Effector CD4-positive, alpha-beta T cell (primary cell): ENCODE measurements around the gene SMC1A.
"Not testable (repeated sequence)": the region's sequence is repeated elsewhere in the genome, so short reads cannot be mapped to it uniquely, and the experiment has no call there.

Source experiments
- DNase-seq: peaks from one replicate; pipeline ENCODE4 v3.0.0-alpha.2; 2020

The SMC1A gene

DNA sequence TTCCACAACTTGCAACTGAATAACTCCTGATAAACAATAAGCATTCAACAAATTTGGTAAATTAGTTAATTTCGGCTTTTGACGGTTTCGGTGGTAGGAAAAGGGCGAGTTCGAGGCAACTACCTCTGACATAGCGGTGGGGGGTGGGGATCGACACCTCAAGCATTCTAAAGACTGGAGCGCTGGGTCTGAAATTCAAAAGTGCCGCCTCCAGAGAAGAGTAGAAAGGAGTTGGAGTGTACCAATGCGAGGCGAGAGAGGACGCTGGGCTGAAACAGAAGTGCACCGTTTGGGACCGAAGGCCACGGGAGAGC lies 725 bp downstream of the SMC1A start:
- DNase-seq: no peak

DNA sequence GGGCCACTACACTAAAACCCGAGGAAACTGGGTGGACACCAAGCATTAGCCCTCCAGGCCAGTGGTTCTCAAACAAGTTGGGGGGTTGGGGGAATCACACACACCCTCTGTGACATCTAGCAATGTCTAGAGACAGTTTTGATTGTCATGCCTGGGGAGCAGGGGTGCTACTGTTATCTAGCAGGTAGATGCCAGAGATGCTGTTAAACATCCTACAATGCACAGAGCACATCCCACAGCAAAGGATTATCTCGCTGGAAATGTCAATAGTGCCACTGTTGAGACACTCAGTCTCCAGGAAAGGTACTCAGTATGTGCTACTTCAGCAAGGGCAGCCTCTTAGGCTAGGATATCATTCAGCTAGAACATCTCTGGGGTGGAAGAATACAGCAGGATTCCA lies 1.3 kb downstream of the SMC1A start:
- no peak for DNase-seq

GRCh38 chrX:53420351-53420750 lies 2.1 kb downstream of the SMC1A start:
- DNase-seq: not testable (repeated sequence)

DNA sequence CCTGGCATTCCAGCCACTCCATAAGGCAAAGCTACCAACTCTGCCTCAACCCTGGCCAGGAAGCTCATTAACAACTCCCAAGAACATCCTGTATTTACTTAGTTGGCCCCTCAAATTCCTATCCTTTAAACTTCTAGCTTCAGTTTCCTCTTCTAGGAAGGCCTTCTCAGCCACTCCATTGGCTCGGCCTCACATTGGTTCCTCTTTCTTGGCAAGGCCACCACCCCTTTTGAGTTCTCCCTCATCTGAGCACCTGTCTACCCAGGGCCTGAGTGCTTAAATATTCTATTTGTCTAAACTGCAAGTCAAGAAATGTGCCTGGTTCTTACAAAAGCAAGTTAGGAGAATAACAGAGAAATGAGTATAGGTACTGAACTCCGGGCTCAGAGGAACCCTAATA lies 10.0 kb downstream of the SMC1A start:
- DNase-seq: no peak

DNA sequence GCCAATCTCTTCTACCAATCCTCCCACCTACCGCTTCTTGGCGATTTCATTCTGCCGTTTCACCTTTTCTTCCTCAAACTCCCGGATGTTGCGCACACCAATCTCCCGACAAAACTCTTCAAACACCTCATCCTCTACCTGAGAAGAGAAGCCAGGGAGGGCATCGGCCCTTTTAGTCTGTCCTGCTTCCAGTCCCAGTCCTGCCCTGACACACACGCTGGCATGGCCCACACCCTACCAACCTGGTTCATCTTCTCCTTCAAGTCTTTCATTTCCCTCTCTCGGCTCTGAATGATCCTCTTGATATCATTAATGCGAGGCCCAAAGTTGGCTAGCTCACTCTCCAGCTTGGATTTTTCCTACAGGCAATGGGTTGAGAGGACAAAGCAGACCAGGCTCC lies 18.9 kb downstream of the SMC1A start:
- DNase-seq: no peak

GRCh38 chrX:53398216-53398615 lies 24.2 kb downstream of the SMC1A start:
- DNase-seq: no peak

- no peak for DNase-seq
These were observed 26.7 kb downstream of the SMC1A start for GRCh38 chrX:53395605-53396298.

DNA sequence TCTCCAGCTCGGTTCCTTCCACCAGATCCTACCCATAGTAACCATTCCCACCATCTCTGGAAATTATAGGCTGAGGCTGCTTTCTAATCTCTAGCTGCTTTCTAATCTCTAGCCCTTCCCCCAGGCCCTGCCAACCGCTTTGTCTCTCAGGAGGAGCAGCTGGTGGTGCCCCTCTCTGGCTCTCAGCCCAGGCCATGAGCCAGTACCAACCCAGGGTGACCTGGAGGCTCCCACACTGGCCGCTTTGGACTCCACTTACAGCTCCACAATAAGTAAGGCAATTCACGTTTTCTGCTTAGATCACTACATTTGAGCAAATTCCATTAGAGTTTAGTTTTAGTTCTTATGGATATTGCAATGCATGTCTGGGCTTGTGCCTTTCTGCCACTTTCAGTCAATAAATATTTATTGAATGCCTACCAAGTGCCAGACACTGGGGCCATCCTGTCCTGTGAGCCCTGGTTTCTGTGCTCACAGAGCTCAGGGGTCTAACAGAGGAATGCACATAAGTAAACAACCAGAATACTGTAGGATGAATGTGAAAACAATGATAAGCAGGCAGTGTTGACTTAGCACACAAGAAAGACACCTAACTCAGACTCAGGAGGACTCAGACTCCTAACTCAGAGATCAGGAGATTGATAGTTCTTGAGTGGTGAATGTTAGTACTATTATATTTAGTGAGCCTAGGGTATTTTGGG lies 38.9 kb downstream of the SMC1A start:
- DNase-seq: no peak

GRCh38 chrX:53379747-53380146 lies 42.7 kb downstream of the SMC1A start:
- DNase-seq: no peak

GRCh38 chrX:53379008-53379710 lies 43.3 kb downstream of the SMC1A start:
- no peak for DNase-seq

DNA sequence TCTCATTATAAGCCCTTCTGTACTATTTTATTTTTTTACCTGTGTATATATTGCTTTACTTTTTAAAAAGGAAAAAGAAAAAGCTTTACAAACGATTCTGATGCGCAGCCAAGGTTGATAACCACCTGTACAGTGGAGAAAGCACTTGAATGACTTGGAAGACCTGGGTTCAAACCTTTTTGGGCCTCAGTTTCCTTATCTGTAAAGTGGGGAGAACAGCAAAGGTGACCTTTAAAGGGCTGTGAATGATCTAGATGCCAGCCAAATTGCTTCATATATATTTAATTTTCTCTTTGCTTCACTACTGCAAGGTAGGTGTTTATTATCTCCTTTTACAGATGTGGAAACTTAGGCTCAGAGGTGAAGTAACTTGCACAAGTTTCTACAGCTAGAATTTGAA lies 45.0 kb downstream of the SMC1A start:
- no peak for DNase-seq

DNA sequence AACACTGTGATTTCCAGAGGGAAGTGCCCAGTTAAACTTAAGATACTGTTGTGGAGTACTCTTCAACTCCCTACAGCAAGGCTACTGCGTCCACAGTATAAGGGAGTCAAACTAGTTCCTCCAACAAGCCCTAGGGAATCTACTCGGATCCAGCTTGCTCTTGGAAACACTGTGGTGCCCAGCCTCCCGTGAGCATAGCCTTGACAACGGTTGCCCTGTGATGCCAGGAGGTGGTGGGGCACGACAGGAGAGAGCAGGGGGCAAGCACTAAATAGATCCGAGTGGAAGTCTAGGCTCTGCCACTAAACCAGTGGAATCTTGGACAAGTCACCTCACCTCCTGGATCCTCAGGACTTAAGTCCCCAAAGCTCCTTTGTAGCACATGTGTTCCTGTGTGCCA lies 45.6 kb downstream of the SMC1A start:
- no peak for DNase-seq

DNA sequence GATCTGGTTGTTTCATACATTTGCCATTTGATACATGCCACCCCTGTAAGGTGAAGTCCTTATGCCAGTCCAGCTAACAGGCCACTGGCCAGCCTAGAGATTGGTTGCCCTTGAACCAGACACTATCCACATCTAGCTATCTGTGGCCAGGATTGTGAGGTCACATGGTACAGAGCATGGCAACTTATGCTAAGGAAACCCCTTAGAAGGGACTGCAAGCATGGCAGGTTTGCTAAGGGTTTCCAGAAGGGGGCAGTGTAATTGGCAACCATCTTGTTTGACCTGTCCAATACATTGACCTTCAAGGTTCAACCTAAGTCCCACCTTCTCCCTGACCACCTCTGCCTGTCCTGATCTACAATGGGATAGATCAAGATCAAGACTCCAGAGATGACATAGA lies 47.5 kb downstream of the SMC1A start:
- no peak for DNase-seq

DNA sequence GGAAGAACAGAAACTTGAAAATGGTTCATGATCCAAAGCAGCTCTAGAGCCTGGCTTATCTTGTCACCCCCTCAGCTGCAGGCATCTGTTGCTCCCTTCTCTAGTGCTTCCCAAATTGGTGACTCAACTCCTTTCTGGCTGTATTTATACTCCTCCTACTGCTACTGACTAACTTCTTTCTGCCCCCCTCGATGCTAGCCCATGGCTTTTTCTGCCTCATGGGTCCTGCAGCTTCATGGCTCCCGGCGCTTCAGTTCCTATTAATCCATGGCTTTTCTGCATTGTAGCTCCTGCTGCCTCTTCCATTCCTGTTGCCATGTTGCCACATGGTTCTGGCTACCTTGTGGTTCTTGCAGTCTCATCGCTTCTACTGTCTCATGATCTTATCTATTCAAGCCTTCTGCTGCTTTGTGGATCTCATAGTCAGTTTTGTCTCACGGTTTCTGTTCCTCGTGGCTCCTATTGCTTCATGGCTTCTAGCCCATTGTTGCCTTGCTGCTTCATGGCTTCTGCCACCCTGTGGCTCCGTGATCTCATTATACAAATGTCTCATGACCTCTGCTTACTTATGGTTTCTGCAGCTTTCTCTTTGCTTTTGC lies 48.1 kb downstream of the SMC1A start:
- DNase-seq: no peak

GRCh38 chrX:53373307-53373706 lies 49.1 kb downstream of the SMC1A start:
- DNase-seq: no peak

- DNase-seq: not testable (repeated sequence)
These were observed 56.0 kb downstream of the SMC1A start for GRCh38 chrX:53366454-53366853.

GRCh38 chrX:53362449-53362848 lies 60.0 kb downstream of the SMC1A start:
- DNase-seq: no peak

- no peak for DNase-seq
These were observed 64.5 kb downstream of the SMC1A start for GRCh38 chrX:53357799-53358530.

DNA sequence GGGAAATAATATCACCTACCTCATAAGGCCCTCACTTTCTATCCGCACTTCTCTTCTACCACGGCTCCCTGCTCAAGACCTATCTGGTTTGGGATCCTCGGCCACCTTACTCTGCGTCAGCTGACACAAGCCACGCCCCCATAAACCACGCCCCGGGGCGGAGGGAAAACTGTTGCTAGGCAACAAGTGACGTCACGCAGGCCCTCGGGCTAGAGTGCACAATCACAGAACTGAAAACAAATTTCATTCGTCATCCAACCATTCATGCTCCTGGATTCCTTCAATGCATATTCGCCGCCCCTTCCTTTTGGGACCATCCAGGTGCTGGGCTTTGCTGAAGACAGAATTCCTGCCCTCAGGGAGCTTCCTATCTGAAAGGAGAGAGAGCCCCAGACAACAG lies 66.3 kb downstream of the SMC1A start:
- DNase-seq: no peak

- no peak for DNase-seq
These were observed 67.8 kb downstream of the SMC1A start for GRCh38 chrX:53354669-53355068.

- DNase-seq: no peak
These were observed 74.5 kb downstream of the SMC1A start for GRCh38 chrX:53347948-53348347.

DNA sequence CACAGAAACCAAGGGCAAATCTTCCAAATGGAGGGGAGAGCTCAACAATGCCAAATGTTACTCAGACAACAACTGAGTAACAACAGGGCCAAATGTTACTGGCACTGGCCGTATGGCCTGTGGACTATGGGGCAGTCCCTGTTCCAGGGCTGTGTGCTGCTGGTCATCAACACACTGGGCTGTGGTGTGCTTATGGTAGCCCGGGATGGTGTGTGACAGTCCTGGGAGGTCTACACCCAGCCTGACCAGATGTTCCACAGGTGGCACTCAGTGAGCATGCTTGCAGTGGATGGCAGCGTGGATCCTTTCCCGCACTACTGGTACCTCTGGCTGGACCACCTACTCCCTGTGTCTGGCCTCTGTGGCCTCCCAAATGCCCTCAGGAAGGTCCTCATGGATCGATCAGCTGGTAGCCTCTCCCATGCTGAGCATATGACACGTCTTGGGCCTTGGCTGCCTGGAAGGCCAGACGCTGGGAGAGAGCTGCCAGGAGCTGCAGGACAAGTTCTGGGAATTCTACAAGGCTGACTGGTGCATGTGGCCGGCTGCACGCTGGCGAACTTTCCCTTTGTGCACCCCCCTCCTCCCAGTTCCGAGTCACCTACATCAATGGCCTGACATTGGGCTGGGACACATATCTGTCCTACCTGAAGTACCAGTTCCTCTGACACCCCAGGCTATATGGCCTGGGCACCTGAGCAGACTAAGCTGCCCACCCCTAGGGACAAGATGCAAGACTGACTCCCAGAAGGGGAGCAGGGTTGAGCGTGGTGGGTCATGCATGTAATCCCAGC lies 81.4 kb downstream of the SMC1A start:
- no peak for DNase-seq
